ENCODE measurements around the gene GPS2.
A peak's percentile ranks its signal among the peaks of the same experiment; 100 is the strongest.
"Not testable (repeated sequence)": the region's sequence is repeated elsewhere in the genome, so short reads cannot be mapped to it uniquely, and the experiment has no call there.

GPS2 gene

GRCh38 chr17:7336240-7337175, 21.3 kb upstream of the GPS2 start, which contains the start of gene ACAP1:
ACAP1 (plus strand) TSS chr17:7336529; CDS start chr17:7336735, 206 bp downstream.
- peak; percentile 27 to 31 for DNase-seq

- DNase-seq = not testable (repeated sequence)
Measured at GRCh38 chr17:7335765-7336164, 20.6 kb upstream of the GPS2 start.

DNA sequence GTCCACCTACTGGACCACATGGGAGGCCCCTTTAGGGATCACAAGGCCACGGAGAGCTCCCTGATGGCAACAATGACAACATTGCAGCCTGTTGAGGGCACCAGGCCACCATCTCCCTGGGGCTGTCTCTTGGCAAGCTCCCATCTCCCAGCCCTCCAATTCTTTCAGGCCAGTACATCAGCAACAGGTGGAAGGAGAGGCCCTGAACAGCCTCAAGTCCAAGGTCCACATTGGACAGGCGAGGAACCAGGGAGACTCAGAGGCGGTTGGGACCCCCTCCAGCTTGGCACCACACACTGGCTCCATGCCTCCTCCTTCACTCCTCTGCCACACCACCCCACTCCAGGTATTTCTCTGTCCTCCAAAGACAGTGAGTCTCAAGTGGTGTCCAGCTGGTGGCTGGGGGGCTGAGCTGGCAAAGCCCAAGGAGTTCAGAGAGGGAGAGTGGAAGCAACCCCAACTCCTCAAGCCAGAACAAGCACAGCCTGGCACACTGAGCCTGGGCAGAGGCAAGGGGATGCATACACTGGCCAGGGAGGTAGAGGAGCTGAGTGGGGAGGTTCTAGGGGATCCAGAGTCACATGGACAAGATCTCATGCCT, 19.9 kb upstream of the GPS2 start:
- no peak for DNase-seq

- not testable (repeated sequence) for DNase-seq
Measured at GRCh38 chr17:7332600-7333069, 17.5 kb upstream of the GPS2 start.

DNA sequence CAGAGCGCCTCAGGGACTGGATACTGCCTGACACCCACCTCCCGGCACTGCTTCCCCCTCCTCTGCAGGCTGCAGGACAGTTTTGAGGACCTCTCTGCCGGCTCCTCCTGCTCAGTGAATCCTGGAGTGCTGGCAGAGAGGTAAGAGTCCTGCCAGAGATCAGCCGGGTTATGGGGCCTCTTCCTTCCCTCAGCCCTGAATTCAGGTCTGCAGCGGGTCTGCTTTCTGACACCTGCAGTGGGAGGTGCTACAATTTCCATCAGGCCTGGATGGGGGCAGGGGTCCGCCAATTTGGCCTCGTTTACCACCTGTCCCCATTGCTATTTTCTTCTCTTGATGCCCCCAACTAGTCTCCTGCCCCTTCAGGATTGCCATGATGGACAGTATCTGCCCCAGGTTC, 17.0 kb upstream of the GPS2 start:
- DNase-seq = no peak

DNA sequence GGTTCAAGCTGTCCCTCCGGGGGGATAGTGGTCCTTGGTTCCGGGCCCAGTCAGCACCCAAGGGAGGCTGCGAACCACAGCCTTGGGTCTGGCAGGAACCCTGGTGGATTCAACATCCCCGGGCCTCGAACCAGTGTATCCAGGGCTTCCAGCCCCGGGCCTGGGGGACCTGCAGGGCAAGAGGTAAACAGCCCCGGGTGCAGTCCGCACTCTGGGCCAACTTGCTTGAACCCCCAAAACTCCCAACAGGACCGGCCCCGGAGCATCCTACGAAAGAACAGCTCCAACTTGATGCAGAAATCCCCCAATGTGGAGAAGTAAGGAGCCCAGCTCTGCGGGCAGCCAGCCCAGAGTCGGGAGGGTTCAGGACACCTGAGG, 15.5 kb upstream of the GPS2 start:
- DNase-seq = no peak

- peak; percentile 26 to 71 for DNase-seq
Measured at GRCh38 chr17:7329997-7330637, 15.0 kb upstream of the GPS2 start.

DNA sequence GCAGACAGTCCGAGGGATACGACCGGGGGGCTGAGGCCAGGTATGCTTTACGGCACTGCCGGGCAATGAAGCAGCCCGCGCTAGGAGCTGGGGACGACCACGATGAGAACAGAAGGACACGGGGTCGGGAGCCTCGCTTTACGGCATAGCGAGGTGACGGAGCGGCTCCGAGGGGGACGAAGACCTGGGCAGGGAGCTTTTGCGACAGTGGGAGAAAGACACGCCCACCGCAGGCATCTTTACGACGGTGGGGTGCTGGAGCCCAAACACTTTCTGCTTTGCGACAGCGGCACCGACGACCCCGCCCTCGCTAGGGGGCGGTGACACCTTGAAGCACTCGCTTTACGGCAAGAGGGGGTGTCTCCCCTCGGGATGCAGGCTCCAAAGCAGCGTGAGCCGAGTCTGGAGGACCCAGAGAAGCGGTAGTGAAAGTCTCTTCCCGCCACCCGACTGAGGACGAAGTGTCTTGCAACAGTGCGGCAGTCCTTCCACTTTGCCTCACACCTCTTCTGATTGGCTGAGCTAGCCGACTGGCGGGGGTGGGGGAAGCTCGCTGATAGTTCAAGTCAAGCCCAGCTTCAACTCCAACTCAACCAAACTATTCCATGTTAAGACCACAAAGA, 14.3 kb upstream of the GPS2 start:
- peak; percentile 98 to 100 for DNase-seq

DNA sequence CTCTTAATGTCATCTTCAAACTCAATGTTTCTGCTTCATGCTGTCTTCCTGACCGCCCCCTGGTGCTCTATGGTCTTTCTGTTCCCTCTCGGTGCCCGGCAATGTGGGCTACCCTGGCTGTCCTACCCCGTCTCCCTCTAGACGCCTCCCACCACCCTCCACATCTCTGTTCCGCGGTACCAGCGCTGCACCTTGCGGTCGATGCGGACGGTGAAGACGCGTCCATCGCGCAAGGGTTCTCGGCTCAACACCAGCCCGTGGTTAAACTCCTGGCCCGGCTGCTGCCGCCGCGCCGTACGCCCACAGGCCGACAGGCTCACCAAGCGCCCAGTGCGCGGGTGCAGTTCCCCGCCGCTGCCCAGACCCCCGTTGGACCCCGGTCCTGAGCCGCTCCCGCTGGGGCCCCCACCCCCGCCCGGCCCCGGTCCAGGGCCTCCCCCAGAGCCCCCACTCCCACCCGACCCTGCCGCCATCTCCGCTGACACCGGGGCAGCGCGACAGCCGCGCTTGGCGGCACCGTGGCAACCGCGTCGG, 13.7 kb upstream of the GPS2 start, which contains the start of gene NEURL4:
Gene NEURL4 (minus strand): TSS at position 496 of the 534 bp plus-strand sequence. CDS start 23 bp downstream, at position 473.
- DNase-seq = peak in 1 of 2 donors; percentile 7

- no peak for DNase-seq
Measured at GRCh38 chr17:7328009-7328408, 12.8 kb upstream of the GPS2 start.

- DNase-seq = no peak
Measured at GRCh38 chr17:7327501-7327900, 12.3 kb upstream of the GPS2 start.

- DNase-seq = no peak
Measured at GRCh38 chr17:7327056-7327455, 11.9 kb upstream of the GPS2 start.

DNA sequence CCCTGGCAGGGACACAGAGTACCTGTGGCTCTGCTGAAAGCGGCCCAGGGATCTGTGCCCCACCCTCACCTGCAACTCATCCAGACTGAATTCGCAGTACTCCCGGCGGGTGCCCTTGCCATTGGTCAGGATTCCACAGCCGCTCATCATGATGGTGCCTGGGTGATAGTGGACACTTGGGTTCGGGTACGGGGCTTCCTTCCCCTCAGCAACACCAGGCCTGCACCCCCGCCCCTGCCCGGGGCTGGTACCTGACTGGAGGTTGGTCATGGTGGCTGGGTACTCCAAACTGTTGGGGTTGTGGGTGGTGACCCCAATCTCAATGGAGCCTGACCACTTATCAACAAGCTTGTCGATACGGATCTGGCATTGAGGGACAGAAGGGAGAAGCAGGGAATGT, 11.0 kb upstream of the GPS2 start:
- DNase-seq = no peak

DNA sequence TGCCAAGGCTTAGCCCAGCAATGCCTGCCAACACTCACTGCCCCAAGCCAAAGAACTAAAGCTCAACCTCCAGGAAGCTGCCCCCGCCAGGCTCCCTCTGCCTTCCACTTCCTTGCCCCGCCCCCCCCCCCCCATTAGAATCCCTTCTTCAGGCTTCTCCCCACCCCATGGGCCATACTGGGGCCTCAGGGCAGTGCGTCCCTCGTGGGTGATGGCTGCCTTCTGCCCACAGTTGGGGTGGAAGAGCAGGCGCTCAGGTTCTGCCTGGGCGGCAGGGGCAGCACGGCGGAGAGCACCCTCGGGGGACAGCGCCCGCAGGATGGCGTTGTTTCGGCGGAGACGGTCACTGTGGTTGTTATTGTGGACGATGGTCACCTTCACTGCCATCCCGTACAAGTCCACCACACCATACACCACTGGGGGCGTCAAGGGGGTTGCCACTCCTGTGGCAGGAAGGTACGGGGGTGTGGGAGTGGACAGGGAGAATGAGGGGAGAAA, 9.9 kb upstream of the GPS2 start:
- no peak for DNase-seq

DNA sequence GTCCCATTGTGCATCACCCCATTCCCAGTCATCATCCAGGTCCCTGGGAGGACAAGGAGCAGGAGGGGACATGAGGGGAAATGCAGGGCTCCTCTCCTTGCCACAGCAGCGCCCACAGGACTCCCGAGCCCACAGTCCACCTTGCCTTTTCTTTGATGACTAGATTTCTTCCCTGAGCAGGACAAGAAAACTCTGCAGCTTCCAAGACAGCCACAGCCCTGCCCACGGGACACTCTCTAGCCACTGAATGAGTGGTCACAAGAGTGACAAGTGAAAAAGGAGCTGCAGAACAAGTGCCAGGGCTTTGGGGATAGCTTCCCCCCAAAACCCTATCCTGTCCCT, 9.2 kb upstream of the GPS2 start:
- DNase-seq = no peak

DNA sequence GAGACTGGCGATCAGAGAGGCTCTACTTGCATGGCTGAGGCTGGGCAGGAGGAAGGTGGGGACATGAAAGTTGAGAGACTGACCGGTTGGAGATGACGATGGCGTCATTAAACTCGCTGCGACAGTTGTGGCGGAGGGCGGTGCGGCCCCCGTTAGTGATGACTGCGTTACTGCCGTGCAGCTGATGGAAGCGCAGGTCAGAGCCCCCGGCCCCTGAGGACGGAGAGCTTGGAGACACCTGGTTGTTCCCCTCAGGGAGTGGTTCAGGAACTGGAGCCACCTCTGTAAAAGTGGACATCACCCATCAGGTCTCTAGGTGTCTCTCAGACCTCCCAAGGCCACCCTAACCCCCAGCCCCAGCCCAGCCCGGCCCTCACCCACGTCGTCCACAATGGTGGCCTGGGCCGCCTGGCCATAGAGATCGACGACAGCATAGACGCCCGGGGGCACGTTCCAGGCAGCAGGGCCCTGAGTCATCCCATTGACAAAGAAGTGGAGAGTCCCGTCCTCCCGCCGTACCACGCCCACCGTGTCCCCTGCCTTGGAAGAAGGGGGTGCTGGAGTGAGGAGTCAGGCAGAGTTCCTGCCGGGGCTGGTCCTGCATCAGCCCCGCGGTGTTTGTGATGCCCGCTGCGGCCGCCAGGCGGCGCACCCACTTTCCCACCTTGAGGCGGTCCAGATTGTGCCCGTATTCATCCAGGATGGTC, 8.7 kb upstream of the GPS2 start:
- peak; percentile 35 to 54 for DNase-seq

DNA sequence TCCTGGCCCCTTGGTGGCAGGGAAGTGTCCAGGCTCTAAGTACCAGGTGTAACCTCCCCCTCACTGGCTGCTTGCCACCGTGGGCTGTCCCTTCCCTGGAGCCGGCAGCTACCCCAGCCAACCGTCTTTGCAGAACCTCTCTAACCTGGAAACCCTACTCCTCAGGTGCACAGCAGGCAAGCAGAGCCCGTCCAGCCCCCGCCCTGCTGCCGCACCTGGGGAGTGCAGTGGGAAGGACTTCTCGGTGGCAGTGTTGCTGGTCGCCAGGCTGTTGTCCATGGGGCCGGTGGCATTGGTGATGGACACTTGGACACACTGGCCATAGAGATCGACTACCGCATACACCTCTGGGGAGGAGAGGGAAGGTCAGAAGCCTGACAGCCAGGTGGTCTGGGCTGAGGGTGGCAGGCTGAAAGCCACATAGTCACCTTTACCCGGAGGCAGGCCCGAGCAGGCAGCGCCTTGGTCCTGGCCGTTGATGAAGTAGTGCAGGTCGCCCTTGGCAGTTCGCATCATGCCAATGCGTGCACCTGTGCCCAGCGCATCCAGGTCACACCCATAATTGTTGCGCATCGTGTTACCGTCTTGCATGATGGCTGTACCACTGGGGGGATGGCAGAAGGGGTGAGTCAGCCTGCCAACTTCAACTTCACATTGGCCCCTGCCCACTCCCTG, 7.5 kb upstream of the GPS2 start:
- no peak for DNase-seq

- no peak for DNase-seq
Measured at GRCh38 chr17:7321466-7321865, 6.3 kb upstream of the GPS2 start.

- no peak for DNase-seq
Measured at GRCh38 chr17:7318121-7318860, 3.1 kb upstream of the GPS2 start.

DNA sequence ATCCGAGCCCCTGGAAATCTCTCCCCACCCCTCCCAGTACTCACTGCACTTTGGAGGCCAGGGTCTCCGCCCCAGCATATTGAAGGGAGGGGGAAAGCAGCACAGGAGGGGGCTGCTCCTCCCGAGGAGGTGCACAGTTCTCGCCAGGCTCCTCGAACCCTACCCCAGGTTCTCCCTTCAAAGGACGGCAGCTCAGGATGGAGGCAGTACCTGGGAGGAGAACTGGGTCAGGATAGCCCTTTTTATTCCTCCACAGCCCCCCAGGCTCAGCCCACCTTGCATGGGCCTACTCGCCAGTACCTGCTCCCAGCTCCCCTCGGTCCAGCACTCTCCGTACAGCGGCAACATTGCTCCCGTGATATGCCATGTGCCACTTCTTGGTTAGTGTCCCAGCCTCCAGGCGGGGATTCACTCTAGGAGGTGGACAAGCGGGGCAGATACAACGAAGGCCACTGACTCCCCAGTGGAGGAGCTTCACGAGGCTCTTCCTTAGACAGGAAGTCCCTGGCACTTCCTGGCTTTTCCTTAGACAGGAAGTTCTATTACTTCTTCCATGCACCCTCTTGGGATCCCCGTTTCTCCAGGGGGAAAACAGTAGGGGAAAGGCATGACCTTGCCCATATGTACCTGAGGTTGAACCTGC, 2.1 kb upstream of the GPS2 start:
- no peak for DNase-seq

Data from inflammatory macrophage (primary cell).